ENCODE data around the gene SPRR5. TPM values are rescaled to one million over a fixed set of nuclear protein-coding genes. Genes with fewer than 3 reads are reported as not detected.

The SPRR5 gene
- polyA plus RNA-seq (not detected in 2 replicates), polyA minus RNA-seq (not detected in 2 replicates)

GRCh38 chr1:152946651-152947256 is at the start of gene SPRR5:
Gene SPRR5 (plus strand): TSS chr1:152947206. CDS start chr1:152948555, 1,349 bp downstream.
- Histone ChIP-seq H3K9me2 (ENCODE audit: insufficient read depth, low read length) (no peaks in the 10 kb centered on the region), H3F3A (ENCODE audit: insufficient read depth, low read length, poor library complexity, severe bottlenecking) (no peaks in the 10 kb centered on the region), H2AFZ (ENCODE audit: low read depth, low read length) (no peak within 1 kb of the TSS), H3K27me3 (ENCODE audit: insufficient read depth, low read depth, low read length) (no peaks in the 10 kb centered on the region), H3K4me3 (ENCODE audit: low read length) (no peak within 1 kb of the TSS), H3K79me2 (replicated peaks; ENCODE audit: insufficient read depth, low read length) (no peaks in the 10 kb centered on the region), H4K20me1 (ENCODE audit: insufficient read depth) (no peaks in the 10 kb centered on the region), H3K9me3 (ENCODE audit: low read length) (no peaks in the 10 kb centered on the region), H3K9ac (ENCODE audit: low read length) (no peak within 1 kb of the TSS), H3K36me3 (ENCODE audit: insufficient read depth, low read length) (no peaks in the 10 kb centered on the region), H3K27ac (ENCODE audit: low read length) (no peak within 1 kb of the TSS), H3K4me2 (ENCODE audit: low read length) (no peak within 1 kb of the TSS)
- TF ChIP-seq EP300 (conservative IDR thresholded peaks at IDR 0.05; ENCODE audit: poor library complexity, severe bottlenecking) (no peak), SMC3 (conservative IDR thresholded peaks at IDR 0.05; ENCODE audit: poor library complexity) (no peak), RAD21 (conservative IDR thresholded peaks at IDR 0.05) (no peak), POLR2AphosphoS5 (IDR thresholded peaks at IDR 0.05) (no peak)
- TF ChIP-seq, protein P1, sequence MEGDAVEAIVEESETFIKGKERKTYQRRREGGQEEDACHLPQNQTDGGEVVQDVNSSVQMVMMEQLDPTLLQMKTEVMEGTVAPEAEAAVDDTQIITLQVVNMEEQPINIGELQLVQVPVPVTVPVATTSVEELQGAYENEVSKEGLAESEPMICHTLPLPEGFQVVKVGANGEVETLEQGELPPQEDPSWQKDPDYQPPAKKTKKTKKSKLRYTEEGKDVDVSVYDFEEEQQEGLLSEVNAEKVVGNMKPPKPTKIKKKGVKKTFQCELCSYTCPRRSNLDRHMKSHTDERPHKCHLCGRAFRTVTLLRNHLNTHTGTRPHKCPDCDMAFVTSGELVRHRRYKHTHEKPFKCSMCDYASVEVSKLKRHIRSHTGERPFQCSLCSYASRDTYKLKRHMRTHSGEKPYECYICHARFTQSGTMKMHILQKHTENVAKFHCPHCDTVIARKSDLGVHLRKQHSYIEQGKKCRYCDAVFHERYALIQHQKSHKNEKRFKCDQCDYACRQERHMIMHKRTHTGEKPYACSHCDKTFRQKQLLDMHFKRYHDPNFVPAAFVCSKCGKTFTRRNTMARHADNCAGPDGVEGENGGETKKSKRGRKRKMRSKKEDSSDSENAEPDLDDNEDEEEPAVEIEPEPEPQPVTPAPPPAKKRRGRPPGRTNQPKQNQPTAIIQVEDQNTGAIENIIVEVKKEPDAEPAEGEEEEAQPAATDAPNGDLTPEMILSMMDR (IDR thresholded peaks at IDR 0.05; ENCODE audit: poor library complexity, severe bottlenecking), result no peak

DNA sequence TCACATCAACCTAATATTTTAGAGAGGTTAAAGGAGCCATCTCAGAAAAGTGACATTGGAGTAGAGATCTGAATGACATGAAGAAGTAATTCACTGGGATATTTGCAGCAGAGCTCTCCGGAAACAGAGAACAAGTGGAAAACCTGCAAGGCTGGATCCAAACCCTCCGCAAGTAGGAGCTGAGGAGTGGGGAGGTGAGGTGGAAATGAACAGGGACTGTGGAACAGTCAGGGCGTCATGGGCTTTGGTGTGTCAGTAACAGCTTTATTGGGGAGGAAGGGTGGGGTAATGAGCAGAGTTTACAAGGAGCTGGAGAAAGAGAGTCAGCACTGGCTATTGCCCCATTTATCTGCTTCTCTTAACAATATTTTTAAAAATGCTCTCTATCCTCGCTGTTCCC is 48.0 kb upstream of the SPRR5 start:
- H3K27ac ChIP-seq (ENCODE audit: low read length), result no peak overlapping the region
- no peak overlapping the region for H3K4me3 ChIP-seq (ENCODE audit: low read length)
- H3K79me2 ChIP-seq (replicated peaks; ENCODE audit: insufficient read depth, low read length), result no peaks in the 10 kb centered on the region
- H3K9me2 ChIP-seq (ENCODE audit: insufficient read depth, low read length), result no peaks in the 10 kb centered on the region
- H4K20me1 ChIP-seq (ENCODE audit: insufficient read depth), result no peaks in the 10 kb centered on the region
- H3K9ac ChIP-seq (ENCODE audit: low read length), result no peak overlapping the region
- H3K36me3 ChIP-seq (ENCODE audit: insufficient read depth, low read length), result no peaks in the 10 kb centered on the region
- no peaks in the 10 kb centered on the region for H3K27me3 ChIP-seq (ENCODE audit: insufficient read depth, low read depth, low read length)
- no peak overlapping the region for H3K4me2 ChIP-seq (ENCODE audit: low read length)
- no peak for TF ChIP-seq SMC3 (conservative IDR thresholded peaks at IDR 0.05; ENCODE audit: poor library complexity)
- TF ChIP-seq, protein P1 (IDR thresholded peaks at IDR 0.05; ENCODE audit: poor library complexity, severe bottlenecking), result no peak
- no peak for TF ChIP-seq RAD21 (conservative IDR thresholded peaks at IDR 0.05)
- TF ChIP-seq REST (IDR thresholded peaks at IDR 0.05; ENCODE audit: borderline replicate concordance), result no peak
- TF ChIP-seq TAF1 (IDR thresholded peaks at IDR 0.05; ENCODE audit: low read depth), result no peak
- TF ChIP-seq EZH2 (IDR thresholded peaks at IDR 0.05; ENCODE audit: borderline replicate concordance, insufficient read depth, low read length, poor library complexity, severe bottlenecking), result no peak
- TF ChIP-seq POLR2AphosphoS5 (IDR thresholded peaks at IDR 0.05), result no peak
- TF ChIP-seq EP300 (conservative IDR thresholded peaks at IDR 0.05; ENCODE audit: poor library complexity, severe bottlenecking), result no peak
- no peak for TF ChIP-seq MXI1 (conservative IDR thresholded peaks at IDR 0.05; ENCODE audit: poor library complexity, severe bottlenecking)
- H2AFZ ChIP-seq (ENCODE audit: low read depth, low read length), result no peak overlapping the region
- H3F3A ChIP-seq (ENCODE audit: insufficient read depth, low read length, poor library complexity, severe bottlenecking), result no peaks in the 10 kb centered on the region
- H3K9me3 ChIP-seq (ENCODE audit: low read length), result no peaks in the 10 kb centered on the region

Data from neural cell (in vitro differentiated cells).